Activated CD4-positive, alpha-beta T cell treated with anti-CD3 and anti-CD28 coated beads, Interleukin-2, amount 10 ng/mL, durations not matched to agents 24 days and 14 days (primary cell): ENCODE results near the gene E2F1. TPM values are rescaled to one million over a fixed set of nuclear protein-coding genes. Genes with fewer than 3 reads are reported as not detected.

Experiments used
- DNase-seq: peaks from one replicate; pipeline ENCODE4 v3.0.0; 2022
- H3K27ac Mint-ChIP-seq: one replicate; pipeline ENCODE4 v1.8.0; 2022; ENCODE audit warnings: mild to moderate bottlenecking, mixed read lengths
- H3K27me3 Mint-ChIP-seq: one replicate; pipeline ENCODE4 v1.8.0; 2022; ENCODE audit warnings: mixed read lengths
- H3K36me3 Mint-ChIP-seq: one replicate; pipeline ENCODE4 v1.8.0; 2022; ENCODE audit warnings: low read depth, mild to moderate bottlenecking, mixed read lengths
- H3K4me1 Mint-ChIP-seq: one replicate; pipeline ENCODE4 v1.8.0; 2021; ENCODE audit warnings: mixed read lengths
- H3K4me3 Mint-ChIP-seq: one replicate; pipeline ENCODE4 v1.8.0; 2022; ENCODE audit warnings: mild to moderate bottlenecking, moderate library complexity, mixed read lengths
- H3K9me3 Mint-ChIP-seq: one replicate; pipeline ENCODE4 v1.8.0; 2021; ENCODE audit warnings: mixed read lengths
- intact Hi-C: fragments of 100-400 bp; cut with micrococcal nuclease; formaldehyde crosslinking; loops from one replicate; pipeline ENCODE4 v1.15.1; 2023
- total RNA-seq: library from RNA; stranded (reverse); gene quantifications from 2 replicates; pipeline ENCODE4 v1.2.3, GENCODE V29; 2022

Gene E2F1
- total RNA-seq, 1 donor from 2014 or later: 78.3 TPM

DNA sequence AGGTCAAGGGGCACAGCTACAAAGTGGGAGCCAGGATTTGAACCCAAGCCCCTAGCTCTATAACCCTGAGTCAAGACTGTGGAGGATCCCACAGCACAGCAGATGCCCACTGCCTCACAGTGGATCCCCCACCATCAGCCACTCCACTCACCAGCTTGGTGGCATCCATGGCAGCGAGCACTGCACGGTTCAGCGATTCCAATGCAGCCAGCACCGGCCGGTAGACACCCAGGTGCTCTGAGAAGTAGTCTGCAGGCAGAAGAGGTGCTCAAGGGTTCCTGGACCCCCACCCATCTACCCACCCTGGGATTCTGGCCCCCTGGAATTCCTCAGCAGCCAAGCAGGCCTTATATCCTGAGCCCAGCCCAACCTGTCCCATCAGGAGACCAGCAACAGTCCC lies 17.0 kb downstream of the E2F1 start:
- Mint-ChIP-seq H3K9me3 (no peaks in the 10 kb centered on the region), H3K27ac (no peak overlapping the region), H3K4me1 (peaks cover 46% of the 10 kb centered on the region), H3K36me3 (peaks cover 11% of the 10 kb centered on the region), H3K27me3 (no peaks in the 10 kb centered on the region), H3K4me3 (peak overlapping the region; percentile 83)
- intact Hi-C loops: loop anchor here (5.0 kb wide), 1 partner anchor 227 kb away; the partner anchor contains the start of gene SNTA1
- no peak for DNase-seq

DNA sequence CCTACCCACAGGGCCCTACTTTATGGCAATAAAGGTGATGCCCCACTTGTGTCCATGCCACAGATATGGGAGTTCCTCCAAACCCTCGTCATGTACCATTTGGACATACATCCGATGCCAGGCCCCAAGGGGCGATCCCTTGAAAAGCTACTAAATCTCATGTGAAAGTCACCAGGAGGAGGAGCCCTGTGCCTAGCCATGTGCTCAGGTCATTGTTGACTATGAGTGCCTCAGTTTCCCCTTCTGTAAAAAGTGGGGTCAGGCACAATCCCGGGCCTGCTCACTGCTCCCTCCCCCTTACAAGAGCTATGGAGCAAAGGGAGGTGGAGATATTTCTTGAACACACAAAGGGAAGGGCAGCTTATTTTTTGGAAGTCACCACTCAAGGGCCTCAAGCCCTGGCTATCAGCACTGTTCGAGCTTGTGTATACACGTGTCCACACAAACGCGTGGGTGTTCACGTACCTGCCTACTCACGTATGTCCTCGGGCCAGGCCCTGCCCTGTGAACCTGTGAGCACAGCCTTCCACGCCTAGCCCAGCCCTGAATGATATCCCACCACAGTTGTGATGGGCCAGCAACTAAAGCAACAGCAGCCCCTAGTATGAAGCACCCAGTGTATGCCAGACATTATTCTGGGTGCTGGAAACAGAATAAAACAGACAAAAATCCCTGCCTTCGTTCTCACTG lies 17.6 kb downstream of the E2F1 start:
- Mint-ChIP-seq H3K4me3 (peak overlapping the region; percentile 83), H3K27me3 (no peaks in the 10 kb centered on the region), H3K9me3 (no peaks in the 10 kb centered on the region), H3K36me3 (peaks cover 11% of the 10 kb centered on the region), H3K4me1 (peaks cover 46% of the 10 kb centered on the region), H3K27ac (peak overlapping the region; percentile 87)
- DNase-seq: no peak
- intact Hi-C loops: loop anchor here (5.0 kb wide), 1 partner anchor 226 kb away; the partner anchor contains the start of gene SNTA1

DNA sequence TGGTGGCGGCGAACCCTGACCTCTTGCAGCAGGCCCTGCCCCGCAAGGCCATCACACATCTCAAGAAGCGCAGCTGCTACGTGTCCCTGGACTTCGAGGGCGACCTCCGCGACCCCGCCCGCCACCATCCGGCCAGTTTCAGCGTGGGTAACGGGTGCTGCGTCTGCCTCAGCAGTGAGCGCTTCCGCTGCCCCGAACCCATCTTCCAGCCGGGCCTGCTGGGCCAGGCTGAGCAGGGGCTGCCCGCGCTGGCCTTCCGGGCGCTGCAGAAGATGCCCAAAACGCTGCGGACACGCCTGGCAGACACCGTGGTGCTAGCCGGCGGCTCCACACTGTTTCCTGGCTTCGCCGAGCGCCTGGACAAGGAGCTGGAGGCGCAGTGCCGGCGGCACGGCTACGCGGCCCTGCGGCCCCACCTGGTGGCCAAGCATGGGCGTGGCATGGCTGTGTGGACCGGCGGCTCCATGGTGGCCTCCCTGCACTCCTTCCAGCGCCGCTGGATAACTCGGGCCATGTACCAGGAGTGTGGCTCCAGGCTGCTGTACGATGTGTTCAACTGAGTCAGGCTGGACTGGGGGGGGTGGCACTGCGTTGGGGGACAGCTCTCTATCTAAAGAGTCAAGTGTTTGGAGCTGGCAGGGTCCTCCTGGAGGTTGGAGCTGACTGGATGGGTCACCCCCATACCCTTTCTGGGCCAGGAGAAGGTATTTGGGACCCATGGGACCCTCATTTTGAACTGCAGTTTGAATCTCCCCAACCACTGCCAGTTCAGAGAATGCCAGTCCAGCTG lies 18.3 kb downstream of the E2F1 start:
- Mint-ChIP-seq H3K4me1 (peaks cover 41% of the 10 kb centered on the region), H3K4me3 (peak overlapping the region; percentile 83), H3K27ac (peak overlapping the region; percentile 87), H3K27me3 (no peaks in the 10 kb centered on the region), H3K9me3 (no peaks in the 10 kb centered on the region), H3K36me3 (peaks cover 11% of the 10 kb centered on the region)
- DNase-seq: peak; percentile 94
- intact Hi-C loops: loop anchor here (5.0 kb wide), 1 partner anchor 226 kb away; the partner anchor contains the start of gene SNTA1

DNA sequence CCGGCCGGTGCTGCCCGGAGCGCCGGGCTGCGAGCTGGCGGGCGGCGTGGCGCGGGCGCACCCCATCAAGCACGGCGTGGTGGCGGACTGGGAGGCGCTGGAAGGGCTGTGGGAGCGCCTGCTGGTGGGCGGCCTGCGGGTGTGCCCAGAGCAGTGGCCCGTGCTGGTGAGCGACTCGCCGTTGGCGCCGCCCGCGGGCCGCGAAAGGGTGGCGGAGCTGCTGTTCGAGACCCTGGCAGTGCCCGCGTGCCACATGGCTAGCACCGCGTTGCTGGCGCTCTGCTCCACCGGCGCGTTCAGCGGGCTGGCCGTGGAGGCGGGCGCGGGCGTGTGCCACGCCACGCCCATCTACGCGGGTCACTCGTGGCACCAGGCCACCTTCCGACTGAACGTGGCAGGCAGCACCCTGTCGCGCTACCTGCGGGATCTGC lies 18.9 kb downstream of the E2F1 start:
- intact Hi-C loops: loop anchor here (5.0 kb wide), 1 partner anchor 225 kb away; the partner anchor contains the start of gene SNTA1
- H3K9me3 Mint-ChIP-seq: no peaks in the 10 kb centered on the region
- peaks cover 11% of the 10 kb centered on the region for H3K36me3 Mint-ChIP-seq
- H3K4me3 Mint-ChIP-seq: peak overlapping the region; percentile 83
- H3K27ac Mint-ChIP-seq: peak overlapping the region; percentile 87
- peak; percentile 81 for DNase-seq
- H3K27me3 Mint-ChIP-seq: no peaks in the 10 kb centered on the region
- peaks cover 41% of the 10 kb centered on the region for H3K4me1 Mint-ChIP-seq

DNA sequence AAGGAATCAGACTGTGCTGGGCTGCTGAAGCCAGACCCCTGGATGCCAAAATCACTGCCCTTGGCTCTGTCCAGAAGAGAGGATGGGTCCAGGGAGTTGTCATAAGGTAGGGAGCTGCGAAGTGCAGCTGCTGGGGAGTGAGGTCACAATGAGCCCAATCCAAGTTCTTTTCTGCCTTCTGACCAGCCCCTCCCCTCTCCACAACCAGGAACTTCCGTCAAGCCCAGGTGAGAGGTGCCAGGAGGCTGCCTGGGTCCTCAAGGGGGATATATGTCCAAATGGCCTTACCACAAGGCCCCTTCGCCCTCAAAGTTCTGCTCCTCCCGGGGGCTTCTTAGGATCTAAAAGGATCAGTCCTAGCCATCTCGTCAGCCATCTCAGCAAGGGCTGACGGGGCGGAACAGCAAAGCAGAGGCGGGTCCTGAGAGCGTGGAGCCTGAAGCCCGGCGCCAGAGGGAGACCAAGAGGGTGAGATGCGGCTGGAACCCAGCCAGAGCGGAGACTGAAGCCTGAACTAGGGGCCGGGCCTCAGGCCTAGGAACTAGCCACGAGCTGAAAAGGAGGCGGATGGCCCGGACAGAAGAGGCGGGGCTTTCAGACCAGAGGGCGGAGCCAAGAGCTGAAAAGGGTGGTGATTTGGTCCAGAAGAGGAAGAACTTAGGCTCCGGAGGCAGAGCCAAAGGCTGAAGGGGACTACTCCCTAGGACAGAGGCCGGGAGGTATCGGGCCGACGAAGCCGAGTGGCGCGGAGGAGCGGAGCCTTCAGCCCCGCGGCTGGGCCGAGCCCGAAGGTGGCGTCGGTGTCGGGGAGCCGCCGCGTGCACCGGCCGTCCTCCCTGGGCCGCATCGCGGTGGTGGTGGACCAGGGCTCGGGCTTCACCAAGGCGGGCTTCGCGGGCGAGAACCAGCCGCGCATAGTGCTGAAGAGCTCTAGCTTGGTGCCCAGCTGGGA lies 19.6 kb downstream of the E2F1 start, which contains the start of gene ACTL10:
ACTL10 (plus strand) TSS at position 651 of the 952 bp plus-strand sequence. CDS start 555 bp downstream, outside the sequence.
- peak; percentile 96 for DNase-seq
- Mint-ChIP-seq H3K27me3 (no peaks in the 10 kb centered on the region), H3K4me1 (peaks cover 36% of the 10 kb centered on the region), H3K36me3 (peaks cover 11% of the 10 kb centered on the region), H3K9me3 (no peaks in the 10 kb centered on the region), H3K27ac (peak within 1 kb of the TSS; percentile 98), H3K4me3 (peak within 1 kb of the TSS; percentile 96)
- intact Hi-C loops: loop anchor here (1.0 to 5.0 kb wide), 3 partner anchors 177 to 224 kb away; partner anchors contain the start of gene SNTA1

DNA sequence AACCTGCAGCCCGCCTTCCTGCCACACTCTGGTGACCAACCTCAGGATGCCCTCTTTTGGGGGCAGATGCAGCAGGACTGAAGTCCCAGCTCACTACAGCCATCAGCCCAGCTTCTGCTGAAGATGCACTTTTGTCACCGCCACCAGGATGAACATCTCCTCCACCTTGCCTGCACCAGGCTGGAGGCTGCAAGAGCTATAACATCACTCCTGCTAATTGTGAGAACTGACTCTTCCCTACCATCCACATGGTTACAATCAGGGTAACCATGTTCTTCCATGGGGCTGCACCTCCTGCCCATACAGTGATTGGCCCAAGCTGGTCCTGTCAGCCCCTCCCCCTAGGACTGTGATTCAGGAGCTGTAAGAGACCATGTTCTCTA lies 21.4 kb downstream of the E2F1 start:
- Mint-ChIP-seq H3K27ac (peak overlapping the region; percentile 89), H3K4me3 (peak overlapping the region; percentile 87), H3K27me3 (no peaks in the 10 kb centered on the region), H3K4me1 (peaks cover 36% of the 10 kb centered on the region), H3K9me3 (no peaks in the 10 kb centered on the region), H3K36me3 (peaks cover 5% of the 10 kb centered on the region)
- intact Hi-C loops: loop anchor here (5.0 kb wide), 1 partner anchor 222 kb away; the partner anchor contains the start of gene SNTA1
- DNase-seq: peak; percentile 71

DNA sequence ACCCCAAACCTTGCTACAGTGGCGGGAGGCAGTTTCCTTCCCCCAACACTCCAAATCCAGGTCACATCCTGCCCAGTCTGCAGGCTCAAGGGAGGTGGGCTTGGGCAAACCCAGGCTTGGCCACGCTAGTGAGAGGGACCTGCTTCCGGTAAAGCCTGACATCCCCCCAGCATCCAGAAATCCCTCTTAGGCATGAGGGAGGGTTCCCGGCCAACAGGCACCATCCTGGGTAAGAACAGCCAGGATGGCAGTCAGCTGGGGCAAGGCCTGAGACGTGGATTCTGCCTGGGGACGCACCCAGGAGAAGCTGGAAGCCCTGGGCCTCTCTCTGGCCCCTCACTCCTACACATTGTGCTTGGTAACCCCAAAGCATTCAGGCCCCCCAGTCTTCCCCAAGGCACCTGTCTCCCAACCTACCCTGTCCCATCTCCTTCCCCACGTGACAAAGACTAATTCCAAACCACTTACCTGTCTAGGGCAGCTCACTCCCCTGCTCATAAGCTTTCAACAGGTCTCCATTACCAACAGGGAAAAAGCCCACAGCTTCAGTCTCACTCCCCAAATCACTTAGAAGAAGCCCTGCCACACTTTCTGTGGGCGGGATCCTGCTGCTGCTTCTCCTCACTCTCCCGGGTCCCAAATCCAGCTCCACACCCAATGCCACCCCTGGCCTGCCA lies 22.0 kb downstream of the E2F1 start:
- intact Hi-C loops: no loop called here
- no peaks in the 10 kb centered on the region for H3K9me3 Mint-ChIP-seq
- H3K4me3 Mint-ChIP-seq: peak overlapping the region; percentile 87
- H3K4me1 Mint-ChIP-seq: peaks cover 35% of the 10 kb centered on the region
- no peak for DNase-seq
- no peaks in the 10 kb centered on the region for H3K27me3 Mint-ChIP-seq
- H3K36me3 Mint-ChIP-seq: peaks cover 5% of the 10 kb centered on the region
- peak overlapping the region; percentile 89 for H3K27ac Mint-ChIP-seq

DNA sequence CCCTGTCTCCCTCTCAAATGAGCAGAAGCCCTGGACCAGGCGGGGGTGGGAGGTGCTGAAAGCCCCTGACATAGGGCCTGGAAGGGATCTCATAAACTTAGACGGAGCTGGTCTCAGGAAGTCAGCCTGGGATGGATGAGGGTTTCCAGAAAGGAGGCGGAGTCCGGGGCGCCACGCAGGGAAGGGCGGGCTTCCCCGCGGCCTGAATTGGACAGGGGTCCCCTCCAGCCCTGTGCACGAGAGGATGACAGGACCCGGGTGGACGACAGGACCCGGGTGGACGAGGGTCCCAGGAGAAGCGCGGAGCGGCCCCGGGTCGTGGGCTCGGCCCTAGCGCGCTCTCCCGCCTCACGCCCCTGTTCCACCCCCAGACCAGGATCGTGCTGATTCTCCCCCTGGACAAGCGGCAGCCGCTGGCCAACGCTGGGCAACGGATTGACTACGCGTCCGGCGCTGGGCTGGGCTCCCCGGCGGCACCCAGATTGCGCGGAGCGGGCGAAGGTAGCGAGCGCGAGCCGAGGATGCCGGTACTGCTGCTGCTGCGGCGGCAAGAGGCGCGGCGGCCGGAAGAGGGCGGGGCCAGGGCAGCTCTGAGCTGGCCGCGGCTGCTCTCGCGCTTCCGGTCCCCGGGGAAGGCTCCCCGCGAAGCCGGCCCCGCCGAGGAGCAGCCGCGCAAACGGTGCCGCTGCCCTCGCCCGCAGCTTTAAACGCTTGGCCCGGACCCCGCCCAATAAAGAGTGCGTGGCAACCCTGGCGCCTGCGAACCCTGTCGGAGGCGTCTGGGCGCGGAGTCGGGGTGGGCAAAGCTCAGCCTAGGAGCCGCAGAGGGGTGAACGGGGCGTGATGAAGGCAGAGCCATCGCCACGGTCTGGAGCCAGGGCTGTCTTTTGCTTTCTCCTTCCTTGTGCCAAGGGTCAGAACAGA lies 22.8 kb downstream of the E2F1 start:
- H3K4me1 Mint-ChIP-seq: peaks cover 31% of the 10 kb centered on the region
- intact Hi-C loops: loop anchor here (1.0 to 2.0 kb wide), 3 partner anchors 11 to 67 kb away; partner anchors contain the start of genes E2F1 and ZNF341
- peak; percentile 97 for DNase-seq
- peaks cover 1% of the 10 kb centered on the region for H3K36me3 Mint-ChIP-seq
- H3K27me3 Mint-ChIP-seq: no peaks in the 10 kb centered on the region
- H3K9me3 Mint-ChIP-seq: no peaks in the 10 kb centered on the region
- H3K4me3 Mint-ChIP-seq: peak overlapping the region; percentile 87
- H3K27ac Mint-ChIP-seq: peak overlapping the region; percentile 89

DNA sequence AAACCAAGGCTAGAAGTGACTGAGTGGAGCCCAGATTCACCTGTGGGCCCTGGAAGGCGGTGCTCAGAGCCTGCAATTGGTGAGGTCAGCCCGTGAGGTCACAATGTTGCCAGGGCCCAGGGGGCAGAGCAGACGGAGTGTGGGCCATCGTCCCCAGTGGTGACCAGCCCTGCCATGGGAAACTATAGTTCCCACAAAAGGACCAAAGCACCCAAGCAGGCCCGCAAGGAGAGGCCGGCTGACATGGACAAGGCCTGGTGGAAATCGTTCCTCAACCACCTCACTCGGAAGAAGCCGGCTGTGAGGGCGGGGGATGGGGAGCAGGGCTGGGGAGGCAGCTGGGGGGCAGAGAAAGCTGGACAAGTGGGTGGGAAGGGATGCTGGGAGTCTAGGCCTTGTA lies 24.0 kb downstream of the E2F1 start, which contains the start of gene C20orf144:
C20orf144 (plus strand) TSS at position 156 of the 400 bp plus-strand sequence; CDS start at position 175, 19 bp downstream.
- Mint-ChIP-seq H3K36me3 (no peaks in the 10 kb centered on the region), H3K9me3 (no peaks in the 10 kb centered on the region), H3K27me3 (no peaks in the 10 kb centered on the region), H3K4me3 (peak within 1 kb of the TSS; percentile 87), H3K4me1 (peaks cover 27% of the 10 kb centered on the region), H3K27ac (peak within 1 kb of the TSS; percentile 86)
- intact Hi-C loops: loop anchor here (2.0 kb wide), 2 partner anchors 25 to 69 kb away; partner anchors contain the start of genes E2F1 and ZNF341
- DNase-seq: no peak

- H3K27me3 Mint-ChIP-seq: no peaks in the 10 kb centered on the region
- H3K4me1 Mint-ChIP-seq: peaks cover 22% of the 10 kb centered on the region
- intact Hi-C loops: no loop called here
- no peak overlapping the region for H3K27ac Mint-ChIP-seq
- DNase-seq: no peak
- H3K9me3 Mint-ChIP-seq: no peaks in the 10 kb centered on the region
- H3K4me3 Mint-ChIP-seq: no peak overlapping the region
- H3K36me3 Mint-ChIP-seq: no peaks in the 10 kb centered on the region
Measured at GRCh38 chr20:33660685-33661058, 25.5 kb downstream of the E2F1 start.

- Mint-ChIP-seq H3K36me3 (no peaks in the 10 kb centered on the region), H3K4me3 (no peak overlapping the region), H3K27ac (no peak overlapping the region), H3K4me1 (peaks cover 18% of the 10 kb centered on the region), H3K9me3 (no peaks in the 10 kb centered on the region), H3K27me3 (no peaks in the 10 kb centered on the region)
- intact Hi-C loops: no loop called here
- no peak for DNase-seq
Measured at GRCh38 chr20:33660035-33660684, 26.0 kb downstream of the E2F1 start.
